GM19395 (cell line): ENCODE results near the gene TSHZ3.

Source experiments
- ATAC-seq: cut with Tn5 transposase; IDR thresholded peaks from one replicate; pipeline ENCODE4 v1.9.1; 2021; ENCODE audit warnings: mild to moderate bottlenecking, moderate library complexity; ENCODE audit not compliant: unreplicated experiment

Gene TSHZ3

GRCh38 chr19:31290931-31291590, 58.2 kb downstream of the TSHZ3 start:
- ATAC-seq = no peak

DNA sequence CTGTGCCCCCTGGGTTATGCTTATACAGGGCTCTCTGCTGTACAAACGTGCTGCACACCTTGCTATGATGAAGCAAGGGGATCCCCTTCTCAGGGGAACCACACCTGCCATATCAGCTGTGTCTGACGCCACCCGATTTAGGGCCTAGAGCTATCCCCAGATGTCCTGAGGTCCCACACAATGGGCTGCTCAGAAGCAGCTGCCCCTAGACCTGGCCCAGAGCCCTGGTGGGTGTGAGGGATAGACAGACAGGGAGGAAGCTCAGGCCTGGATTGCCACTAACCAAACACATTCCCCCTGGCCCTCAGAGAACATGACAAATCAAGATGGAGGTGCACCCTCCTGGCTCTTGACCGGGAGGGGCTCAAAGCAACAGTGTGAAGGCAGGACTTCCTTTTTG, 59.3 kb downstream of the TSHZ3 start:
- no peak for ATAC-seq

- no peak for ATAC-seq
These were observed 59.8 kb downstream of the TSHZ3 start for GRCh38 chr19:31289381-31289880.

GRCh38 chr19:31286491-31286890, 62.7 kb downstream of the TSHZ3 start:
- ATAC-seq = no peak

DNA sequence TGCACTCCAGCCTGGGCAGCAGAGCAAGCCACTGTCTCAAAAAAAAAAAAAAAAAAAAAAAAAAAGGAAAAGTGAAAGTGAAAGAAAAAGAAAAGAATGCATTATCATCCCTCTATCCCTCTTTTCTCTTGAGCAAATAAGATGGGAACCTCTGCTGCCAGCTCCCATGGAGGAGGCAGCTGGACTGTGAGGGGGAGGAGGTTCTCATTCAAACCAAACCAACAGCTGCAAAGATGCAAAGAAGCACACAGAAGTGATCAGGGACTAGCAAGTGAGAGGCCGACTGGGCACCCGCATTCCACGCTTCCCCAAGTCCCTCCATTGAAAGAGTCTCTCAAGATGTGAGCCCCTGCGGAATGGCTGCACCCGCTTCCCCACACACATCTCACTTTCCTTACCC, 63.5 kb downstream of the TSHZ3 start:
- no peak for ATAC-seq

DNA sequence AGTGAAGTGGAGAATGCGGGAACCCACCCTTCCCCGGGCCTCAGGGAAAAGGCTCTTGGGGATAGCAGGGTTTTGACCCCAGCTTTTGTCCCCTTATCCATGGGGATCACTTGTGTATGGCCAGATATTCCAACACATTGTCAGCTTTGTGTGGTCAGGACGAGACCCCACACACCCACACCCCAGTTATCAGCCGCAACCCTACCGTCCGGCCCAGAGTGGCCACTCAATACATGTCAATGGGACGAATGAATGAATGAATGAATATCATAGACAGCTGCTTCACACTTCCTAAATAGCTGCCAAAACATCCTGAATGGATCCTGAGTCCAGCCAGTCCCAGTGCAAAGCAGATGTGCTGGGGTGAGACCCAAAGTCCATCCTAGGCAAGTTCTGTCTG, 64.6 kb downstream of the TSHZ3 start:
- ATAC-seq = no peak

DNA sequence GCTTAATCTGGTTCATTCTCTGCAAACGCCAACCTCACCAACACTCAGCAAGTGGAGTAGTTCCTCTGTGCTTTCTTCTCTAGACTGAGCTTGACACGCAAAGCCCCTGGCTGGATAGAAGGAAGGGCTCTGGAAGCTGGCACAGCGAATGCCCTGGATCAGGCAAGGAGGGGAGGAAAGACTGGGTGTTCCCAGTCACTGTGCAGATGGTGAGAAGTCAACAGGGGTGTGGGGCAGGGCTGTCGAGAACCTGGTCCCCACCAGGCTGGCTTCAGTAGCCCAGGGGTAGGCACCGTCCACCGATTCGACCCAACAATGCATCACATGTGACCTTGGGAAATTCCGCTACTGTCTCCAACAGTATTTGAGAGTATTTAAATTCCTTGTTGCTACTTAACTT, 65.5 kb downstream of the TSHZ3 start:
- ATAC-seq = no peak

DNA sequence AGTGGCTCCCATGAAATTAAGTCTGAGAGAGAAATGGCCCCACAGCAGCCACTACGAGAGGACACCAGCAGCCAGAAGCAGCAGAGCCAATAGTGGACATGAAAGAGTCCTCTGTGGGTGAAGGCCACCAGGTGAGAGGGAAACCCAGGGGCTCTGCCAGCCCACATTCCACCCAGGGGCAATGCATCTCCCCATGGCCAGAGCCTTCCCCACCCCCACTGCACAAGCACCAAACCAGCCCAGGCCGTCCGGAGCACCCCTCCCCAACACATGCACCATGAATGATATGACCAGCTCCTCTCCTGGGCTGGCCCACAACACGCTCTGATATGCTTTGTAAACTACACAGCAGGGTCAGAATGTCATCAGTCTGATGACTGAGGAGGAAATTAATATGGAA, 66.9 kb downstream of the TSHZ3 start:
- no peak for ATAC-seq

GRCh38 chr19:31280287-31281006, 68.8 kb downstream of the TSHZ3 start:
- ATAC-seq = no peak

- no peak for ATAC-seq
These were observed 69.8 kb downstream of the TSHZ3 start for GRCh38 chr19:31279436-31279765.

DNA sequence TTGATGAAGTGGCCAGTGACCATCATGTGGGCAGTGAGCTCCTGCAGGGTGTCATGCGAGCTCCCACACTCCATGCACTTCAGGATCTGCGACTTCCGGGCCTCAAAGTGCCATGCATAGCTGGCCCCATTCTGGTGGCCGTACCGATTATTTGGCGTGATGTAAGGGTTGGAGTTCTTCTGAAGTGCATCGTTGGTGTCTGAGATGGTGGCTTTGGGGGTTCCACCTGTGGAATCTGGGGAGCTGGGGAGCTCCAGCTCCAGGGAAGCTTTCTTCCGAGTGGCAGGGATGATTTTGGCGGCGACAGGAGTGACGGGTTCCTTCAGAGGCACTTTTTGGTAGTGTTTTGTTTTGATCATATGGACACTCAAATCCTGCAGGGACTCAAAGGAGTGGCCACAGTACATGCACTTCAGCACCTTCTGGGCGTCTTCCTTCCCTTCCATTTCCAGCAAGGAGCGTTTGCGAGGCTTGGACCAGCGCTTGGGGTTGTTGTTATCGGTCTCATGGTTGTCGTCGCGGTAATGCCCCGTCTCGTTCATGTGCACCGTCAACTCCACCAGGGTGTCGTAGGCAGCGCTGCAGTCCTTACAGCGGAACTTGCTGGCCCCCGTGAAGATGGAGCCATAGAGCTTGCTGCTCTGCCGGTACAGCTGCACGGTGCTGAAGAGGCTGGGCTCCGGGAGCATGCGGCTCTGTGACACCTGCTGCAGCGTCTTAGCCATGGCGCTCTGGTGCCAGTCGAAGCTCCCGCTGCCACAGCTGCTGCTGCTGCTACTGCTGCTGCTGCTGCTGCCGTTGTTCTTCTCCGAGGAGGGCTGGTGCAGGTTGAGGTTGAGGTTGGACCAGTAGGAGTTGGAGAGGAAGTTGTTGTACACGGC, 70.4 kb downstream of the TSHZ3 start:
- ATAC-seq = no peak

GRCh38 chr19:31277516-31277915, 71.7 kb downstream of the TSHZ3 start:
- no peak for ATAC-seq

- ATAC-seq = no peak
These were observed 72.4 kb downstream of the TSHZ3 start for GRCh38 chr19:31276831-31277230.

GRCh38 chr19:31275068-31275334, 74.2 kb downstream of the TSHZ3 start:
- no peak for ATAC-seq

- ATAC-seq = no peak
These were observed 74.8 kb downstream of the TSHZ3 start for GRCh38 chr19:31274251-31275067.

DNA sequence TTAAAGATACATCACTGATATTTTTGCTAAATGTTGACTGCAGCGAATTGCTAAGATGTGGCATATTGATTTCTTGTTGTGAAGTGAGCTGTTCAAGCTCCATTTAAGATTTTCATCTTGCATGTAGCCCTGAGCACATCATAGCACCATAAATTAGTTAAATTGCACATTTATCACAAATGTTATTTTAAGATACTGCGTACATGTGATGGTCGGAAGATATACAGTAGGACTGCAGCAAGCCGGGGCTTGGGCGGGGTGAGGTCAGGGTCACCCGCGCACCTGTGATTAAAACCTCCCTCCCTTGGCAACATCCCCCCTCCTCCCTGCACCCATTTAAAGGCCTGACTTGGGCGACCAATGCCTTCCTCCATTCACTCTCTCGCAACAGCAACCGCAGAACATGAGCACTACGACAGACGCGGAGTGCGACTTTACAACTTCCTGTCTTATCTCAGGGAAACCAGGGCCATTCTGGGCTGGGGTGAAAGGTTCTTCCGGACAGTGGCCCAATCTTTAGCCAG, 76.6 kb downstream of the TSHZ3 start:
- ATAC-seq = no peak

GRCh38 chr19:31271306-31271911, 77.8 kb downstream of the TSHZ3 start:
- no peak for ATAC-seq

DNA sequence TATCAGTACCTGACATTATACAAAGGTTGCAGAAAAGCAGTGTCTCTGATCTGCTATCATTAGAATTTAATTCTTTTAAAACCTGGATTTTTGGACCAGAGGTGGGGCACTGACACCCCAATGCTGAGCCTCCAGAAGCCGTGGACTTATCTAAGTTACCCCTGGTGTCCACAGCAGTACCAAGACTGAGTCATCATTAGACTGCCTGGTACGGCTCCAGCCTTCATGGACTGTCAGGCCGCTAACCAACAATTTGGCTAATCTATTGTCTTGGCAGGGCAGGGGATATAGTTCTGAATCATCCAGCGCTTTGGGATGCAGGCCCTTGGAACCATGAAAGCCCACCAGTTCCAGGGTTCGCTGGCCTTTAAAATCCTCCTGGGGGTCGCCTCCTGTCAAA, 78.3 kb downstream of the TSHZ3 start:
- no peak for ATAC-seq

DNA sequence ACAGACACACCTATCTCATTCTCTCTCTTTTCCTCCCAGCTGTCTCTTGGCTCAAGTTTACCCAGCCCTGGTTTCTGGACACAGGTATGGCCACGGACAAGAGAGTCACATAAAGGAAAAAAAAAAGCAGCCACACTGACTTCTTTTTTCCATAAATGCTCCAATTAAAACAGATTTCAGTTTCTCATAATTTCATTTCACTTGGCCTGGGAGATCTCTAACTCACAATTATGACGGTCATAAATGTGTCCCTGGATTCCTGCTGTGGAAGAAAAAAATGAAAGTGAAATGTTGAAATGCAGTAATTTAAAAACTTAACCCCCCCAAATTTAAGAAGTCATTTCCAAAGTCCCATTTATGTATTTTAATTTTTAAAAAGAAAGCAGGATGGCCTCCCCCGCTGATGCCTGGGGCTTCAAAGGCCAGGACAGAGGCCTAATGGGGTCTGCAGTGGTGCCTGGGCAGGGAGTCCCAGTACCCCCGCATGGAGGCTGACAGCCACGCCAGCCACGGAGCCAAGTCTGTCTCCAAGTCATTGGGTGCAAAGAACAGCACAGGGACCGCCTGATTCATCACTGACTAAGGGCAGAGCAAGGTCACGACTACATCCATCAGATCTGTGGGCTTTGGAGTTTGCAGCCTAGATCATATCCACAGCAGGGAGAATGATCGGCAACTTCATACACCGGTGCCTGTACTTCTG, 79.7 kb downstream of the TSHZ3 start:
- ATAC-seq = no peak
